GM21515 (cell line): ENCODE data around the gene RCAN3.
A peak's percentile ranks its signal among the peaks of the same experiment; 100 is the strongest.
"Not testable (repeated sequence)": the region's sequence is repeated elsewhere in the genome, so short reads cannot be mapped to it uniquely, and the experiment has no call there.

ENCODE experiments used
- ATAC-seq: cut with Tn5 transposase; IDR thresholded peaks from one replicate; pipeline ENCODE4 v1.9.1; 2021; ENCODE audit not compliant: unreplicated experiment

The RCAN3 gene

GRCh38 chr1:24484199-24484598 is 18.4 kb upstream of the RCAN3 start:
- no peak for ATAC-seq

GRCh38 chr1:24486331-24487065 is 16.1 kb upstream of the RCAN3 start:
- ATAC-seq: no peak

GRCh38 chr1:24487455-24487854 is 15.2 kb upstream of the RCAN3 start:
- ATAC-seq: no peak

DNA sequence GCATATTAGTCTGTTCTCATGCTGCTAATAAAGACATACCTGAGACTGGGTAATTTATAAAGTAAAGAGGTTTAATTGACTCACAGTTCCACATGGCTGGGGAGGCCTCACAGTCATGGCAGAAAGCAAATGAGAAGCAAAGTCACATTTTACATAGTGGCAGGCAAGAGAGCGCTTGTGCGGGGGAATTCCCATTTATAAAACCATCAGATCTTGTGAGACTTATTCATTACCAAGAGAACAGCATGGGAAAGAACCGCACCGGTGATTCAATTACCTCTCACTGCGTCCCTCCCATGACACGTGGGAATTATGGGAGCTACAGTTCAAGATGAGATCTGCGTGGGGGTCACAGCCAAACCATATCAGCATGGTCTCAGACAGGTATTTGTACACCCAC is 14.5 kb upstream of the RCAN3 start:
- not testable (repeated sequence) for ATAC-seq

DNA sequence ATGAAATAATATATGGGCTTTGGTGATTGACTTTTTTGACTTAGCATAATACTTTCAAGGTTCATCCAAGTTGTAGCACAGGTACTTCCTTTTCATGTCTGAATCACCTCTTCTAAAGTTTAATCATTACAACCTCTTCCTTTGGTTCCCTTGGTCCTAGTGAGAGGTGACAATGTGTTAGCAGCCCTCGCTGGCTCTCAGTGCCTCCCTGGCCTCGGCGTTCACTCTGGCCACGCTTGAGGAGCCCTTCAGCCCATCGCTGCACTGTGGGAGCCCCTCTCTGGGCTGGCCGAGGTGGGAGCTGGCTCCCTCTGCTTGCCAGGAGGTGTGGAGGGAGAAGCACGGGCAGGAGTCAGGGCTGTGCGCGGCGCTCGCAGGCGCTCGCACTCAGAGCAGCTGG is 13.0 kb upstream of the RCAN3 start:
- ATAC-seq: no peak

- ATAC-seq: no peak
These were observed 12.4 kb upstream of the RCAN3 start for GRCh38 chr1:24490101-24490781.

DNA sequence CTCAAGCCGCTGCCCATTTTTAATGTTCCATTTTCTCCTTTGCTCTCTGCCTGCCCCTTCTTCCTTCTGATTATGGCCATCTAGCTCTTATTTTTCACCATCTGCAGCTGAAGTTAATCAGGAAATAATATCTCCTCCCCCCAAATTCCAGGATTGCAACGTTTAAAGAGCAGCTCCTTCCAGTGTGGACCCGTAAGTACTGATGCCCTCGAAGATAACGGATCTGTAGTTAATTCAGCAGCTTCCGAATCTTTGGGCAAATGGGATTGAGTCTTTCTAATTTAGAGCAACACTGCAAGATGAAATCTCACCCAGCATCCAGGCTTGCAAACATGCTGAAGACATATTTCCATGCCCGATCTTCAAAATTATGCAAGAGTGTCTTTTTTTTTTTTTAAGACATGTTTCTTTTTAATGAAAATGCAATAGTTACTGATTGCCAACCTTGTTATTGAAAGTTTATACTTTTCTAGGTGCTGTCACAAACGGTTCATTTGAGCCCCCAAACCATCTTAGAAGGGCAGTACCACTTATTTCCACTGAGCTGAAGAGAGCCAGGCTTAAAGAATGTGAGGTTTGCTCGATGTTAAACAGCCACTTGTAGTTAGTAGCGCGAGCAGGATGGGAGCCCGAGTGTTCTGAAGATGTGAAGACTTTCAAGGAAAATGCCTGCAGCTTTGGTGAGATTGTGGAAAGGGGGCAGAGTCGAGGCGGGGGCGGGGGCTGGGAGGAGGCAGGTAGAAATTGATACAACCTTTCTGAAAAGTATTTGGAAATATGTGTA is 10.9 kb upstream of the RCAN3 start:
- no peak for ATAC-seq

DNA sequence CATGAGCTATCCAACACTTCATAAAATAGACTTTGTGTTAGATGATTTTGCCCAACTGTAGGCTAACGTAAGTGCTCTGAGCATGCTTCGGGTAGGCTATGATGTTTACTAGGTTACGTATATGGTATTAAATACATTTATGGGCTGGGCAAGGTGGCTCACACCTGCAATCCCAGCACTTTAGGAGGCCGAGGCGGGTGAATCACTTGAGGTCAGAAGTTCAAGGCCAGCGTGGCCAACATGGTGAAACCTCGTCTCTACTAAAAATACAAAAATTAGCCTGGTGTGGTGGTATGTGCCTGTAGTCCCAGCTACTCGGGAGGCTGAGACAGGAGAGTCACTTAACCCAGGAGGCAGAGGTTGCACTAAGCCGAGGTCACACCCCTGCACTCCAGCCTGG is 9.7 kb upstream of the RCAN3 start:
- not testable (repeated sequence) for ATAC-seq

DNA sequence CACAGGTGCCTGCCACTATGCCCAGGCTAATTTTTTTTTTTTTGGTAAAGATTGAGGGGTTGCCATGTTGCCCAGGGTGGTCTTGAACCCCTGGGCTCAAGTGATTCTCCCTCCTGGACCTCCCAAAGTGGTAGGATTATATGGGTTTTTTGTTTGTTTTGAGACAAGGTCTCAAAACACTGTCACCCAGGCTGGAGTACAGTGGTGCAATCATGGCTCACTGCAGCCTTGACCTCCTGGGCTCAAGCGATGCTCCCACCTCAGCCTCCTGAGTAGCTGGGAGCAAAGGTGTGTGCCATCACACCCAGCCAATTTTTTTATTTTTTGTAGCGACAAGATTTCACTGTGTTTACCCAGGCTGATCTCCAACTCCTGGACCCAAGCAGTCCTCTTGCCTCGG is 8.9 kb upstream of the RCAN3 start:
- no peak for ATAC-seq

GRCh38 chr1:24498589-24498988 is 4.0 kb upstream of the RCAN3 start:
- no peak for ATAC-seq

GRCh38 chr1:24500448-24501048 is 2.1 kb upstream of the RCAN3 start:
- no peak for ATAC-seq

DNA sequence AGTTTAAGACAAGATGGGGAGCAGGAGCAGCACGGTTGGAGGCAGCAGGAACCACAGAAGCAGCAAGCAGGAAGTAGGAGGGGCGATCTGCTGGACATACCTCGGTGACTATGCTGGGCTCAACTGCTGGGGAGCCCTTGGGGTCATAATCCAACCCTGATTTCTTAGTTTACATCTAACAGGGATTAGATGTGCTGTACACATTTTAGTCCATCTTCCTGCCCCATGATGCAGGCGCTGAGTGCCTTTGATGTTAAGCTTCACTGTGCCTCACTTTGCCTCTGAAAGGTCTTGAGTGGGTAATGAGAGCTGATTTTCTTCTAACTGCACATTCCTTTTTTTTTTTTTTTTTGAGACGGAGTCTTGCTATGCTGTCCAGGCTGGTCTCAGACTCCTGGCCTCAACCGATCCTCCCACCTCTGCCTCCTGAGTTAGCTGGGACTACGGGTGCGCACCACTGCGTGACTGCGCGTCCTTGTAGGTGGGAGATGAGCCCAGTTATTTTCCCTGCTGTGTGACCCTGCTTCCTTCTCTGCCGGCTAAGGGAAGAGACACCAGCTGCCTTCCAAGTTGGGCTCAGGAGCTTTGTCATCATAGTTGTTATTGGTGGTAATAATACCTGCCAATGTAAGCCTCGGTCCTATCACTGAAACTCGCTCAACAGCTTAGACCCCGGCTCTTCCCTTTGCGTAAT is 1.1 kb upstream of the RCAN3 start:
- no peak for ATAC-seq

DNA sequence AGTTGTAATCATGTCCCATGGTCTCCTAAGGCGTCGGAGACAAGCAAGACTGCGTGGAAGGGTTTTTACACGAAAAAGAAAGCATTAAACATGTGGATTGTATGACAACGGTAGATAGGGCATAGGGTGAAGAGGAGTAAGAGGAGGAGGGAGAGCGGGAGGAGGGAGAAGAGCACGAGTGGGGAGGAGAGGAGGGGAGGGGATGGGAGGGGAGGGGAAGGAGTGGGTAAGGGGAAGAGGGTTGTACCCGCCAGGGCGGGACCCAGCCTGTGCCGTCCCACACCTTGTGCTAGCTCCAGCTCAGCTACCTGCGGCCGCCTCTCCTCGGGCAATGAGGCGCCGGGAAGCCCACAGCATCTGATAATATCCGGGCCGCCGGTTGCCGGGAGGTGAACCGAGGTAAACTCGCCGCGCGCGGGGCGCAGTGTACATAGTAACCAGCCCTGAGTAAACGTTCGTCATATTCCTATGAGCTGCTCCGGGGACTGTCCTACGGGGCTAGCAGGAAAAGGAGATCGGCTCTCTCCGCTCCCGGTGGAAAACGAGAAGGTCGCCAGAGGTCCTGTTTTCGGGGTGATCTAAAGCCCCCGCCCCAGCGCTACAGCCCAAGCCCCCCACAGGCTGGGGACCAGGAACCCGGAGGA is 449 bp upstream of the RCAN3 start:
- peak; percentile 34 for ATAC-seq

- no peak for ATAC-seq
These were observed 569 bp downstream of the RCAN3 start for GRCh38 chr1:24503059-24503751.

- no peak for ATAC-seq
These were observed 1.4 kb downstream of the RCAN3 start for GRCh38 chr1:24503870-24504523.

GRCh38 chr1:24504560-24504959 is 1.9 kb downstream of the RCAN3 start:
- ATAC-seq: no peak

DNA sequence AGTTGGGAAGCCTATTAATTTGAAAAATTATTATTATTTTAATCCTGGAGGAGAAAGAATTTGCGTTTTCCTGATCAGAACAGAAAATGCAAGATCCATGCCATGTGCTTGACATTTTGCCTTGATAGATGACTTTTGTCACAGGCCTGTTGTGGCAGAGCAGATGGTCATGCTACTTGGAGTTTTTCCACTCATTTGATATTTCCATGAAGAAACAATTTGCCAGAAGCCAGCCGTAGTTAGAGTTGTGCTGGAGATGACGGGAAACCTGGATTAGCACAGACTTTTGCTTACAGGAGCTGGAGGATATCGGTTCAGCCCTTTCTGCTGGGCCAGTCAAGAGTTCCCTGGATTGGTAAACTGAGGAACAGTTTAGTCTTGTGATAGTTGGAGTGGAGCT is 3.2 kb downstream of the RCAN3 start:
- ATAC-seq: no peak

GRCh38 chr1:24506691-24507381 is 4.2 kb downstream of the RCAN3 start:
- ATAC-seq: no peak

DNA sequence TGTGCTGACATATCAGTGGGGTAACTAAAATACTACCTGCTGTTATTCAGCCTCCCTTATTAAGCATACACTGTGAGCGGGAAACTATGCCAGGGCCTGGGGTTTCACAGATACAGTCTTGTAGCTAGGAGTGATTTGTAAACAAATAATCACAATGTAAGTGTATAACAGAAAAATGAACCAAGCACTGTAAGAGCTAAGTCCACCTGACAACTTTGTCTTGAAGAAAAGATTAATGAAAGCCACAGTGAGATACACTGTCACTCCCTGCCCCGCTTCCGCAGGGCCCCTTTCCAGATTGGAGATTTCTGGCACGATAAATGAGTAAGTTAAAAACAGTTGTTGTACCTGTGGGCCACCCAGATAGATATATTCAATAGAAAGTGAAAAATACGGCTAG is 4.8 kb downstream of the RCAN3 start:
- no peak for ATAC-seq
